Adipocyte (in vitro differentiated cells): ENCODE measurements around the gene TRIM7.
"Not testable (repeated sequence)": the region's sequence is repeated elsewhere in the genome, so short reads cannot be mapped to it uniquely, and the experiment has no call there.

Experiments used
- DNase-seq: peaks from one replicate; pipeline ENCODE4 v3.0.0-alpha.2; 2015; ENCODE audit warnings: low read depth
- H3K27me3 ChIP-seq: replicated peaks from 2 replicates; pipeline ENCODE4 v1.7.0; 2013; ENCODE audit warnings: mild to moderate bottlenecking, low read length, moderate library complexity; ENCODE audit not compliant: control insufficient read depth, insufficient read depth
- H3K36me3 ChIP-seq: 2 replicates; pipeline ENCODE4 v1.7.0; 2013; ENCODE audit warnings: low read length, mild to moderate bottlenecking, moderate library complexity; ENCODE audit not compliant: control insufficient read depth, insufficient read depth, severe bottlenecking
- H3K4me1 ChIP-seq: 2 replicates; pipeline ENCODE4 v1.7.0; 2013; ENCODE audit warnings: mild to moderate bottlenecking, low read length, moderate library complexity; ENCODE audit not compliant: control insufficient read depth, insufficient read depth
- H3K4me3 ChIP-seq: 2 replicates; pipeline ENCODE4 v1.7.0; 2013; ENCODE audit warnings: mild to moderate bottlenecking, low read length, moderate library complexity
- H3K9ac ChIP-seq: 2 replicates; pipeline ENCODE4 v1.7.0; 2013; ENCODE audit warnings: mild to moderate bottlenecking, low read length, moderate library complexity
- H3K9me3 ChIP-seq: 2 replicates; pipeline ENCODE4 v1.7.0; 2013; ENCODE audit warnings: mild to moderate bottlenecking, low read length, moderate library complexity; ENCODE audit not compliant: control insufficient read depth

TRIM7 gene

DNA sequence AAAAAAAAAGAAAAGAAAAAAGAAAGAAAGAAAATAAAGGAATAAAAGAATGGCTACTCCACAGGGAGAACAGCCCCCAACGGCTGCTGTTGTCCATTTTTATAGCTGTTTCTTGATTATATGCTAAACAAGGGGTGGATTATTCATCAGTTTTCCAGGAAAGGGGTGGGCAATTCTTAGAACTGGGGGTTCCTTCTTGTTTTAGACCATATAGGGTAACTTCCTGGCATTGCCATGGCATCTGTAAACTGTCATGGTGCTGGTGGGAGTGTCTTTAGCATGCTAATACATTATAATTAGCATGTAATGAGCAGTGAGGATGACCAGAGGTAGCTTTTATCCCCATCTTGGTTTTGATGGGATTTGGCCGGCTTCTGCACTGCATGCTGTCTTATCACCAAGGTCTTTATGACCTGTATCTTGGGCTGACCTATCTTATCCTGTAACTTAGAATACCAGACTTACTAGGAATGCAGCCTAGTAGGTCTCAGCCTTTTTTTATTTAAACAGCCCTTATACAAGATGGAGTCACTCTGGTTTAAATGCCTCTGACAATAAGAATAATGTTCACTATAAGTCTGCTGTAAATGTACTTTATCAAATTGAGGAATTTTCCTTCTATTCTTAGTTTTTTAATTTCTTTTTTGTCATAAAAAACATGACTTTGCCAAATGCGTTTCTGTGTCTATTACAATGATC is 28.6 kb downstream of the TRIM7 start:
- Histone ChIP-seq H3K9ac (no peak overlapping the region), H3K27me3 (peaks cover 6% of the 10 kb centered on the region), H3K9me3 (no peaks in the 10 kb centered on the region), H3K4me1 (no peaks in the 10 kb centered on the region), H3K4me3 (no peak overlapping the region), H3K36me3 (no peaks in the 10 kb centered on the region)
- no peak for DNase-seq

DNA sequence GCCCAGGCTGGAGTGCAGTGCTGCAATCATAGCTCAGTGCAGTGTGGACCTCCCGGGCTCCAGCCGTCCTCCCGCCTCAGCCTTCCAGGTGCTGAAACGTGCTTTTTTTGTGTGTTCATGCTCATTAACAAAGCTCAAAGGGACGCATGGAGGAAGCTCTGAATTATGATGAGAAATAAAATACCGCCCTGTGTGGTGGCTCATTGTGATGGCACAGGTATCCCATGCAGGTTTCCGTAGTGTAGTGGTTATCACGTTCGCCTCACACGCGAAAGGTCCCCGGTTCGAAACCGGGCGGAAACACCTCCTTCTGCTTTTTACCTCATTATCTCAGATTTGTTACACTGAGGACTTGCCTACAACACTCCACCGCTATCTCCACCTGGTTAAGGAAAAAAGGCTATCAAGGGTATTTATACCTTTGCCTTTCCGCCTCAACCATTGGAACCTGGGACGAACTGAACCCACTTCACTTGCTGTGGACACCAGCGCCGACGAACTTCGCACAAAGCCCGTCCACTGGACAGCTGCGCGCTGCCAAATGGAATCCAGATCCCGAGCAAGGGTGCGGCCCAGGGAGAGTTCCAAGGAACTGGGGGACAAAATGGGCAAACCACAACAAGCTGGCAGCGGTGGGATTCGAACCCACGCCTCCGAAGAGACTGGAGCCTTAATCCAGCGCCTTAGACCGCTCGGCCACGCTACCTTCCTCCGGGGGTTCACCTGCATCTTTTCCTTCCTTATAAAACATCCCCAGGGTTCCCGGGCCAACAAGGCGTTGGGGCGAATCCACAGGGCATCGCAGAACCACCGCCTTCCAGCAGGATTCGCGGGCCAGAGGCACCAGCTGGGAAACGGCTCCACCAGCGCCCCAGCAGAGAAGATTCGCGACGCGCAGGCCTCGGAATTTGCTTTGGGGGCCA is 31.3 kb downstream of the TRIM7 start:
- Histone ChIP-seq H3K4me3 (no peak overlapping the region), H3K9me3 (no peaks in the 10 kb centered on the region), H3K27me3 (peaks cover 3% of the 10 kb centered on the region)

DNA sequence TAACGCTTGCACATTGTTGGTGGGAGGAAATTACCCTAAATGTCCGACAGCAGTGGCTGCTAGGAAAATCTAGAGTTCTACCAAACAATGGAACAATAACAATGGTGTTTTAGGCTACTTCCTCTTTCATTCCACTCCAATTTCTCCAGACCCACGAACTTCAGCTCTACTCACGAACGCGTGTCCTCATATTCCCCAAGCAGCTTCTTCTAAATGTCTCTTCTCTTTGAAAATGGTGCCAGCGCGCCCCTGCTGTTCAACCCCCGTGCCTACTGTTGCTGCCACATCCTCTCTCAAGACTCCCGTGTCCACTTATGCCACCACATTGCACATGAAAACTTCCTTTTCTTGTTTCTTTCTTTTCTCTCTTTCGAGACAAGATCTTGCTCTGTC is 32.0 kb downstream of the TRIM7 start:
- no peak for DNase-seq
- Histone ChIP-seq H3K27me3 (peaks cover 3% of the 10 kb centered on the region), H3K9ac (no peak overlapping the region), H3K4me1 (peaks cover 9% of the 10 kb centered on the region), H3K4me3 (no peak overlapping the region), H3K9me3 (no peaks in the 10 kb centered on the region), H3K36me3 (no peaks in the 10 kb centered on the region)

More for the DNA sequence above, 31.3 kb downstream of the TRIM7 start:
- Histone ChIP-seq H3K4me1 (peaks cover 9% of the 10 kb centered on the region), H3K36me3 (no peaks in the 10 kb centered on the region), H3K9ac (no peak overlapping the region)
- DNase-seq = no peak

DNA sequence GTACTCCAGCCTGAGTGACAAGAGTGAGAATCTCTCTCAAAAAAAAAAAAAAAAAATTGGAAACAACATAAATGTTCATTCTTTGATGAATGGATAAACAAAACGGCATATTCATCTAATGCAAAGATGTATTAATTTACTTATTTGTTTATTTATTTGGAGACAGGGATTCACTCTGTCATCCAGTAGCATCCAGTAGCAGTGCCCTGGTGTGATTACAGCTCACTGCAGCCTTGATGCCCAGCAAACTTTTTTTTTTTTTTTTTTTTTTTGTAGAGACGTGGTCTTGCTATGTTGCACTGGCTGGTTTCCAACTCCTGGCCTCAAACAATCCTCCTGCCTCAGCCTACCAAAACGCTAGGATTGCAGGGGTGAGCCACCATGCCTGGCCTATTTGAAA is 33.2 kb downstream of the TRIM7 start:
- H3K4me1 ChIP-seq = peaks cover 9% of the 10 kb centered on the region
- peaks cover 3% of the 10 kb centered on the region for H3K27me3 ChIP-seq

DNA sequence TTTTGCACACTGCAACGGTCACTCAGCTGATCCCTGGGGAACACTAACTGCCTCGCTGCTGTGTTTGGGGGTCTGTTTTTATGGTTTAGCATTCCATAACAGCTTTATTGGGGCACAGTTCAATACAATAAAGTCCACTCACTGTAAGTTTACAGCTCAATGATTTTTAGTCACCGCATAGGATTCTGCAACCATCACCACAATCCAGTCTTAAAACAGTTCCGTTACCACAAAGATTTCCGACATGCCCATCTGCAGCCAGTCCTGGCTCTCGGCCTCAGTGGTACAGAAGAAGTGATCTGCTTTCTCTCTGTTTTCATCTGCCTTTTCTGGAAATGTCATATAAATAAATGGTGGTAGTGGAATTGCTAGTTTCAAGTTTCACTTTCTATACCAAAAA is 34.0 kb downstream of the TRIM7 start:
- H3K27me3 ChIP-seq = no peaks in the 10 kb centered on the region
- DNase-seq = no peak
- no peak overlapping the region for H3K9ac ChIP-seq
- H3K4me1 ChIP-seq = peaks cover 9% of the 10 kb centered on the region
- no peaks in the 10 kb centered on the region for H3K36me3 ChIP-seq
- H3K9me3 ChIP-seq = no peaks in the 10 kb centered on the region
- H3K4me3 ChIP-seq = no peak overlapping the region

More for the DNA sequence above, 33.2 kb downstream of the TRIM7 start:
- DNase-seq = no peak
- H3K4me3 ChIP-seq = no peak overlapping the region
- no peaks in the 10 kb centered on the region for H3K9me3 ChIP-seq
- no peaks in the 10 kb centered on the region for H3K36me3 ChIP-seq
- no peak overlapping the region for H3K9ac ChIP-seq

DNA sequence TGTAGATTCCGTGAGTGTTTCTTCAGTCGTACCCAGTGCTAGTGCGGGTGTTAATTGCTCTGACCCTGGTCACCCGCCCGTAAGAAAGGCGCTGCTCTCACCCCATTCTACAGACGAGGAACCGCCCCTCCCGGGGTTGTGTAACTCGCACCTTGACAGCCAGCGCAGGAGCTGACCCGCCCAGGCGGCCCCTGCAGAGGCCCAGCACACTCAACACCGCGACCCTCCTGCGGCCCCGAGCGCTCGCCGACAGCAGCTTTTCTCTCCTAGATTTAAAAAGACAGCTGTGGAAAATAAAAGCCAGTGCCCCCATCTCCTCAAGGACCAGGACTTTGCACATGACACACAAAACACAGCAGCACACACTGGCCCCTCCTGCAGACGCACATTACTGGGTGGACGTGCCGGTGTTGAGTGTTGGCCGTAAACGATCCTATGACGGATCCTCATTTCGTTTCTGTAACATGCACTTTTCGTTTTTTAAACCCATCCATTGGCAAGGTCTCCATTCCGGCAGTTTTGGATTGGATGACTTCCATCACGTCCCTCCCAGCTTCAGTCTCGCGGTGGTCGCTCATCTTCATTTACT is 34.7 kb downstream of the TRIM7 start:
- H3K27me3 ChIP-seq = no peaks in the 10 kb centered on the region
- DNase-seq = no peak
- peaks cover 9% of the 10 kb centered on the region for H3K4me1 ChIP-seq
- no peaks in the 10 kb centered on the region for H3K36me3 ChIP-seq
- peak overlapping the region; percentile 49 for H3K4me3 ChIP-seq
- H3K9ac ChIP-seq = no peak overlapping the region
- H3K9me3 ChIP-seq = no peaks in the 10 kb centered on the region

- H3K36me3 ChIP-seq, H3K9me3 ChIP-seq, H3K4me1 ChIP-seq, H3K27me3 ChIP-seq, H3K9ac ChIP-seq: not testable (repeated sequence)
- H3K4me3 ChIP-seq = peak overlapping the region; percentile 49
- peak; percentile 71 for DNase-seq
Measured at GRCh38 chr5:181169459-181170236, 35.3 kb downstream of the TRIM7 start.

- H3K27me3 ChIP-seq = no peaks in the 10 kb centered on the region
- no peak overlapping the region for H3K9ac ChIP-seq
- no peaks in the 10 kb centered on the region for H3K9me3 ChIP-seq
- H3K4me3 ChIP-seq = no peak overlapping the region
- peaks cover 9% of the 10 kb centered on the region for H3K4me1 ChIP-seq
- H3K36me3 ChIP-seq = no peaks in the 10 kb centered on the region
- no peak for DNase-seq
Measured at GRCh38 chr5:181168595-181169118, 36.3 kb downstream of the TRIM7 start.

DNA sequence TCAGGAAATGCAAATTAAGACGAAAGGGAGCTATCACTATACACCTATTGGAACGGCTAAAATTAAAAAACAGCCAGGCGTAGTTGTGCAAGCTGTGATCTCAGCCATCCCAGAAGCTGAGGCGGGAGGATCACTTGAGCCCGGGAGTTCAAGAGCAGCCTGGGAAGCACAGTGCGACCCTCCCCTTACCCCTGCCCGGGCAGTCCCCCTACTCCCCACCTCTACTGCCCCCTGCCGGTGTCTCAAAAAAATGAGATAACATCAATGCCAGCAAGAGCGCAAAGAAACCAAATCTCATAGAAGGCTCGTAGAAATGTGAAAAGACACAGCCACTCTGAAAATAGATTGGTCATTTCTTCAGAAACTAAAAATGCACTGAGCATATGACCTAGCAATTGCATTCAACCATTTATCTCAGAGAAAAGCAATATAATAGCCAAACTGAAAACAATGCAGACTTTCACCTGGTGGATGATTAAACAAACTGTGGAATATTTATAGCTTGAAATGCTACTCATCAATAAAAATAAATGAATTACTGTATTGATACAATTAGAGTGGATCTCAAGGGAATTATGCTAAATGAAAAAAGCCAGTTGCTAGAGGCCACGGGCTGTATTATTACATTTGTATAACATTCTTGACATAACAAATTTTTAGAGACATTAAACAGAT is 37.0 kb downstream of the TRIM7 start:
- Histone ChIP-seq H3K9ac (no peak overlapping the region), H3K36me3 (no peaks in the 10 kb centered on the region), H3K27me3 (no peaks in the 10 kb centered on the region), H3K9me3 (no peaks in the 10 kb centered on the region), H3K4me3 (no peak overlapping the region), H3K4me1 (peaks cover 9% of the 10 kb centered on the region)
- DNase-seq = peak; percentile 48
